Psoas muscle (tissue), 8 donors: ENCODE measurements around the gene RNU1-2. TPM values are rescaled to one million over a fixed set of nuclear protein-coding genes. Genes with fewer than 3 reads are reported as not detected.
"Not testable (repeated sequence)": the region's sequence is repeated elsewhere in the genome, so short reads cannot be mapped to it uniquely, and the experiment has no call there.

Experiments
- ATAC-seq, 4 donors: fragments of 200-7000 bp; cut with Tn5 transposase; one replicate each; pipeline ENCODE4 v1.9.1; 2020; ENCODE audit warnings: moderate library complexity in 3 of 4, mild to moderate bottlenecking in 2 of 4
- DNase-seq, 2 donors: peaks; one replicate each; pipeline ENCODE4 v3.0.0-alpha.2; 2020
- H3K27ac ChIP-seq: fragments of 200-600 bp; one replicate; pipeline ENCODE4 v1.8.0; 2022
- H3K27me3 ChIP-seq, 3 donors: fragments of 200-600 bp in 1 of 3; one replicate each; pipeline versions ENCODE4 v1.6.1 to v1.8.0; 2013 to 2022; ENCODE audit warnings: low read length in 2 of 3, mild to moderate bottlenecking in 2 of 3, moderate library complexity in 1 of 3; ENCODE audit not compliant: insufficient read depth in 3 of 3
- H3K36me3 ChIP-seq, 2 donors: fragments of 200-600 bp in 1 of 2; one replicate each; pipeline versions ENCODE4 v1.6.1 to v1.8.0; 2013 to 2022; ENCODE audit warnings: low read depth in 1 of 2, mild to moderate bottlenecking in 1 of 2, moderate library complexity in 1 of 2; ENCODE audit not compliant: insufficient read depth in 1 of 2
- H3K4me1 ChIP-seq: fragments of 200-600 bp; one replicate; pipeline ENCODE4 v1.8.0; 2022
- H3K4me3 ChIP-seq: fragments of 200-600 bp; one replicate; pipeline ENCODE4 v1.8.0; 2022; ENCODE audit warnings: mild to moderate bottlenecking
- H3K9me3 ChIP-seq: fragments of 200-600 bp; one replicate; pipeline ENCODE4 v1.8.0; 2022
- WGBS, 3 donors: extraction: QIAGEN DNeasy Blood & Tissue Kit; methylation state at CpG; one replicate each; pipeline versions ENCODE4 v1.1.6 to v1.1.7; 2013; 5-methylcytosine and 5-hydroxymethylcytosine counted together
- intact Hi-C, 2 donors: fragments of 100-400 bp; cut with DNase I; formaldehyde crosslinking; loops; one replicate each; pipeline versions ENCODE4 v1.11.0 to v1.14.2; 2022
- polyA plus RNA-seq, 3 donors: library from polyadenylated mRNA; stranded (reverse); fragments of 200-250 nt; gene quantifications; one replicate each; pipeline ENCODE4 v1.2.3, GENCODE V29; 2013
- total RNA-seq, 4 donors: library from RNA; stranded (reverse); fragmentation: NEBNext Ultra II Directional in 2 of 4; extraction: Animal tissue kit (Norgen Biotek cat#: 25700) in 2 of 4; gene quantifications; one replicate each; pipeline versions ENCODE4 v1.2.1 to v1.2.4, GENCODE V29; 2021 to 2023
- TF ChIP-seq, protein P1 (sequence below): fragments of 200-600 bp; IDR thresholded peaks from one replicate; pipeline ENCODE4 v1.8.0; 2022; ENCODE audit warnings: antibody characterized with exemption
- donor health status: healthy with polysubstance abuse.
- donor health status: DM: no; HTN: no; CAD: no; lungs with moderate emphysema.
- donor health status: Bipolar disorder and iron deficiency.
- donor health status: healthy.
- donor health status: DM: yes; HTN: yes; CAD: no.
- donor health status: DM: no; HTN: no; CAD: no.
- donor health status: DM: no; HTN: no; CAD: no.
- donor health status: DM: yes; HTN: yes; CAD: no.

The RNU1-2 gene
- total and polyA plus RNA-seq, 7 donors = 1,264 to 5,208 (median 3,151) TPM; not detected in 3

DNA sequence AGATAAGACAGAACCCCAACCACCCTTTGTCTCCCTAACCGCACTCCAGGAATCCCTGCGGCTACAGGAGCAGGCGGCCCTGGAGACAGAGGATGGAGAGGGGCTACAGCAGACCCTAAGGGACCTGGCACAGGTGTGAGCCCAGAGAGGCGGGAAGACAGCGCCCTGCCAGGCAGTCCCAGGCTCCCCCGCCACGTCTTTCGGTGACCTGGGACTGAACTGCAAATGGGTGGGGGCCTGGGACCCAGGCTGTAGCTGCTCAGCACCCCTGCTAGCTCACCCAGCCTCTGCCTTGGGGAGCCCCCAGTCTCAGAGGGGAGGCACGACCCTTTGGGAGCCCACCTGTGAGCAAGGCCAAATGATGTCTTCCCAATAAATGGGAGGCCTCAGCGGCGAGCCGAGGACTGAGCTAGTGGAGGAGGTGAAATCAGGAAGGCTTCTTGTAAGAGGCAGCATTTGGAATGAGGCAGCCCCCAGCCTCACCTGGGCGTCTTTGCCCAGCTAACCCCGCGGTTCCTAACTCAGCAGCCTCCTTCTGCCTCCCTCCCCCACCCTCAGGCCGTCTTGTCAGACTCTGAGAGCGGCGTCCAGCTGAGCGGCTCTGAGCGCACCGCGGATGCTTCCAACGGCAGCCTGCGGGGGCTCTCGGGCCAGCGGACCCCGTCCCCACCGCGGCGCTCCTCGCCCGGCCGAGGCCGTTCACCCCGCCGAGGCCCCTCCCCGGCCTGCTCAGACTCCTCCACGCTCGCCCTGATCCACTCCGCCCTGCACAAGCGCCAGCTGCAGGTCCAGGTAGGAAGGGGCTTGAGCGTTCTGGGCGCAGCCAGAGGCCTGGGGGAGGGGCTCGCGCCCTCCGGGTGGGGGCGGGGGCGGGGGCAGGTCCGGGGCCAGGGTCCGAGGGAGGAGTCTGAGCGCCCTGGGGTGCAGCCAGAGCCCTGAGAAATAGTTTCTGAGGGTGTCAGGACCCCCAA lies 42.9 kb downstream of the RNU1-2 start:
- intact Hi-C loops = no loop called here
- Histone ChIP-seq H3K4me1 (no peaks in the 10 kb centered on the region), H3K9me3 (no peaks in the 10 kb centered on the region), H3K4me3 (no peak overlapping the region), H3K27me3 (no peaks in the 10 kb centered on the region), H3K27ac (no peak overlapping the region), H3K36me3 (peaks cover 0 to 16% of the 10 kb centered on the region in 2 donors)
- DNase-seq (no peak), ATAC-seq (peak in 1 of 4 donors; percentile 25)
- TF ChIP-seq, protein P1, sequence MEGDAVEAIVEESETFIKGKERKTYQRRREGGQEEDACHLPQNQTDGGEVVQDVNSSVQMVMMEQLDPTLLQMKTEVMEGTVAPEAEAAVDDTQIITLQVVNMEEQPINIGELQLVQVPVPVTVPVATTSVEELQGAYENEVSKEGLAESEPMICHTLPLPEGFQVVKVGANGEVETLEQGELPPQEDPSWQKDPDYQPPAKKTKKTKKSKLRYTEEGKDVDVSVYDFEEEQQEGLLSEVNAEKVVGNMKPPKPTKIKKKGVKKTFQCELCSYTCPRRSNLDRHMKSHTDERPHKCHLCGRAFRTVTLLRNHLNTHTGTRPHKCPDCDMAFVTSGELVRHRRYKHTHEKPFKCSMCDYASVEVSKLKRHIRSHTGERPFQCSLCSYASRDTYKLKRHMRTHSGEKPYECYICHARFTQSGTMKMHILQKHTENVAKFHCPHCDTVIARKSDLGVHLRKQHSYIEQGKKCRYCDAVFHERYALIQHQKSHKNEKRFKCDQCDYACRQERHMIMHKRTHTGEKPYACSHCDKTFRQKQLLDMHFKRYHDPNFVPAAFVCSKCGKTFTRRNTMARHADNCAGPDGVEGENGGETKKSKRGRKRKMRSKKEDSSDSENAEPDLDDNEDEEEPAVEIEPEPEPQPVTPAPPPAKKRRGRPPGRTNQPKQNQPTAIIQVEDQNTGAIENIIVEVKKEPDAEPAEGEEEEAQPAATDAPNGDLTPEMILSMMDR = no peak
- WGBS, 3 donors = 61 to 82% (median 80%) methylated on average over 49 to 51 of the region's 51 CpGs

DNA sequence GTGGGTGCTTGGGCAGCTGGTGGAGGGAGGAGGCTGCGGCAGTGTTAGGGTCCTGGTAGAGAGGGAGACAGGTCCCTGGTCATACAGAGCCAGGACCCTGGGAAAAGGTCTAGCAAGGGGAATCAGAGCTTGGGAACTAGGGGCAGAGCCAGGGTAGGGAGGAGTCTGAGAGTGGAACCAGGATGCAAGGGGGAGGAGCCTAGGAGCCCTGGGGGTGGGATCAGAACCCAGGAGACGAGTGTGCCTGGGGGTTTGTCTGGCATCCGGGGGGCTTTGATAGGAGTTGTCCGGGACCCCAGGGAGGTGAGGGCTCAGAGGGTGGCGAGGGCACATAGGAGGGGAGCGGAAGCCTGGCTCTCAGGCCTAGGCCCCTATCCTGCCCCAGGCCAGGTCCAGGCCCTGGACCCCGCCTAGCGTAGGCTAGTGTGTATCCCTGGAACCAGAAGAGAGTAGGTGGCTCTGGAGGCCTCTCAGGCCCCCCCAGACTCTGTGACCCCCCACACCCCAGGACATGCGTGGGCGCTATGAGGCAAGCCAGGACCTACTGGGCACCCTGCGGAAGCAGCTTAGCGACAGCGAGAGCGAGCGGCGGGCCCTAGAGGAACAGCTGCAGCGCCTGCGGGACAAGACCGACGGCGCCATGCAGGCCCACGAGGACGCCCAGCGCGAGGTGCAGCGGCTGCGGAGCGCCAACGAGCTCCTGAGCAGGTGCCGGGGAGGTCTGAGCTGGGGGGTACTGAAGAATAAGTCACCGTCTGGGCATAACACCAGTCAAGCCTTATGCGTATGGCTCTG lies 43.8 kb downstream of the RNU1-2 start:
- H3K27ac ChIP-seq, H3K9me3 ChIP-seq, H3K4me1 ChIP-seq, H3K27me3 ChIP-seq, ATAC-seq, H3K4me3 ChIP-seq, DNase-seq, intact Hi-C loops: not testable (repeated sequence)
- 95 to 97% (median 96%) methylated on average over 30 to 32 of the region's 32 CpGs for WGBS, 3 donors
- peaks cover 0 to 21% of the 10 kb centered on the region in 2 donors for H3K36me3 ChIP-seq

DNA sequence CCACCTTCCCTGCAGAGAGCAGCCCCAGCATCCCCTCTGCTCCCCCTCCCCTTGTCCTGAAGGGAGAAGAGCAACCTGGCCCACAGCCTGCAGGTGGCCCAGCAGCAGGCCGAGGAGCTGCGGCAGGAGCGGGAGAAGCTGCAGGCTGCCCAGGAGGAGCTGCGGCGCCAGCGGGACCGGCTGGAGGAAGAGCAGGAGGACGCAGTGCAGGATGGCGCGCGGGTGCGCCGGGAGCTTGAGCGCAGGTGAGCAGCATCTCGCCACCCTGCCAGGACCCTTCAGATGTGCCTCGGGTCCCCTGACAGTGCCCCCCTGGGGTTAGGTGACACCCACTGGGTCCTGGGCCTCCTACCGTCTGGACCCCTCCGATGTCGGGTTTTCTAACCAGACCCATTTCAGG lies 48.3 kb downstream of the RNU1-2 start:
- ATAC-seq (no peak), DNase-seq (no peak)
- H3K36me3 ChIP-seq = peaks cover 2 to 34% of the 10 kb centered on the region in 2 donors
- intact Hi-C loops = no loop called here
- TF ChIP-seq, protein P1 = no peak
- no peaks in the 10 kb centered on the region for H3K27me3 ChIP-seq
- no peaks in the 10 kb centered on the region for H3K9me3 ChIP-seq
- H3K27ac ChIP-seq = no peak overlapping the region
- no peak overlapping the region for H3K4me3 ChIP-seq
- H3K4me1 ChIP-seq = no peaks in the 10 kb centered on the region
- 92 to 93% (median 93%) methylated on average over 19 of the region's 19 CpGs for WGBS, 3 donors

DNA sequence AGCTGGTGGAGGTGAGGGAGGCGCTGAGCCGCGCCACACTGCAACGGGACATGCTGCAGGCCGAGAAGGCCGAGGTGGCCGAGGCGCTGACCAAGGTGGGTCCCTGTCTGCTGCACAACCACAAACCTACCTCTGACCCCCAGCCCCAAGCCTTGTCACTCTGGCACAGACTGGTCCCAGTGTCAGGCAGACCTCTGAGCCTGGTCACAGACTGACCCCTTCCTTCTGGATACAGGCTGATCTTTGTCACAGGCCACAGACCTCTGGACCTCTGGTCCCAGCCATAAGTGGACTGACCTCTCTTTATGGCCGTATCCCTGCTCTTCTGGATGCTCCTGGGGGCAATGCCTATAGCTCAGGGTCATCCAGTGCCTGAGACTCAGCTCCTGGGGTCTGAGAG lies 49.7 kb downstream of the RNU1-2 start:
- WGBS, 3 donors = 91 to 93% (median 92%) methylated on average over 5 to 8 of the region's 9 CpGs
- H3K27ac ChIP-seq, DNase-seq, H3K27me3 ChIP-seq, intact Hi-C loops, H3K9me3 ChIP-seq, H3K4me1 ChIP-seq, H3K4me3 ChIP-seq: not testable (repeated sequence)
- H3K36me3 ChIP-seq = peaks cover 2 to 28% of the 10 kb centered on the region in 2 donors
- peak in 3 of 4 donors; percentile 4 to 9 (median 9) for ATAC-seq

Other genes starting within 250 kb of the RNU1-2 start
- 1,000 to 10,000 TPM; 1,264 to 5,208 (median 3,151) TPM for gene RNU1-3, start 229.0 kb upstream of the RNU1-2 start, total RNA-seq
- not detected for gene RNU1-3, start 229.0 kb upstream of the RNU1-2 start, polyA plus RNA-seq
- gene RNU1-4, start 155.5 kb upstream of the RNU1-2 start, total RNA-seq = 1,000 to 10,000 TPM; 1,264 to 5,208 (median 3,151) TPM
- gene RNU1-4, start 155.5 kb upstream of the RNU1-2 start, polyA plus RNA-seq = not detected
- gene CROCC, start 26.0 kb downstream of the RNU1-2 start, total RNA-seq = 1 to 10 TPM; 3.1 to 6.4 (median 4.3) TPM
- 1 to 10 TPM; 3.6 to 6.5 (median 4.8) TPM for gene CROCC, start 26.0 kb downstream of the RNU1-2 start, polyA plus RNA-seq
- gene MFAP2, start 84.6 kb downstream of the RNU1-2 start, total RNA-seq = 1 to 10 TPM in 2 of 4 donors, under 1 TPM in 2; 0.57 to 4.0 (median 1.1) TPM
- gene MFAP2, start 84.6 kb downstream of the RNU1-2 start, polyA plus RNA-seq = 1 to 10 TPM in 1 of 3 donors, under 1 TPM in 2; 0.40 to 1.5 (median 0.49) TPM
- 10 to 100 TPM; 13.9 to 30.6 (median 22.6) TPM for gene ATP13A2, start 115.9 kb downstream of the RNU1-2 start, total RNA-seq
- 10 to 100 TPM; 17.3 to 22.6 (median 19.4) TPM for gene ATP13A2, start 115.9 kb downstream of the RNU1-2 start, polyA plus RNA-seq
- 100 to 1,000 TPM; 190 to 319 (median 208) TPM for gene SDHB, start 158.1 kb downstream of the RNU1-2 start, total RNA-seq
- 100 to 1,000 TPM; 266 to 452 (median 280) TPM for gene SDHB, start 158.1 kb downstream of the RNU1-2 start, polyA plus RNA-seq
- gene PADI2, start 223.5 kb downstream of the RNU1-2 start, total RNA-seq = 100 to 1,000 TPM; 198 to 956 (median 431) TPM
- gene PADI2, start 223.5 kb downstream of the RNU1-2 start, polyA plus RNA-seq = 100 to 1,000 TPM in 1 of 3 donors, 10 to 100 TPM in 2; 58.1 to 101 (median 58.3) TPM